A549 treated with AZD9567 at 1 μM for 4 hours (cell line): Measurements from ENCODE around the gene NOP56. TPM values are rescaled to one million over a fixed set of nuclear protein-coding genes. Genes with fewer than 3 reads are reported as not detected.

Experiments
- total RNA-seq: library from RNA; stranded (reverse); fragments of 200-300 nt; extraction: Qiagen RNA extraction; gene quantifications from 5 replicates; pipeline ENCODE4 v1.2.3, GENCODE V29; 2022; ENCODE audit not compliant: insufficient read depth

The NOP56 gene
- total RNA-seq: 638 to 714 TPM (median 679 TPM) in 5 replicates

GRCh38 chr20:2651772-2652723 is at the start of gene NOP56:
NOP56 (plus strand) TSS chr20:2652632; CDS start chr20:2652661, 29 bp downstream.

GRCh38 chr20:2663887-2664719 is 11.7 kb downstream of the NOP56 start, which contains the start of gene IDH3B:
IDH3B (minus strand) TSS chr20:2664216; CDS start chr20:2664188, 28 bp downstream.

DNA sequence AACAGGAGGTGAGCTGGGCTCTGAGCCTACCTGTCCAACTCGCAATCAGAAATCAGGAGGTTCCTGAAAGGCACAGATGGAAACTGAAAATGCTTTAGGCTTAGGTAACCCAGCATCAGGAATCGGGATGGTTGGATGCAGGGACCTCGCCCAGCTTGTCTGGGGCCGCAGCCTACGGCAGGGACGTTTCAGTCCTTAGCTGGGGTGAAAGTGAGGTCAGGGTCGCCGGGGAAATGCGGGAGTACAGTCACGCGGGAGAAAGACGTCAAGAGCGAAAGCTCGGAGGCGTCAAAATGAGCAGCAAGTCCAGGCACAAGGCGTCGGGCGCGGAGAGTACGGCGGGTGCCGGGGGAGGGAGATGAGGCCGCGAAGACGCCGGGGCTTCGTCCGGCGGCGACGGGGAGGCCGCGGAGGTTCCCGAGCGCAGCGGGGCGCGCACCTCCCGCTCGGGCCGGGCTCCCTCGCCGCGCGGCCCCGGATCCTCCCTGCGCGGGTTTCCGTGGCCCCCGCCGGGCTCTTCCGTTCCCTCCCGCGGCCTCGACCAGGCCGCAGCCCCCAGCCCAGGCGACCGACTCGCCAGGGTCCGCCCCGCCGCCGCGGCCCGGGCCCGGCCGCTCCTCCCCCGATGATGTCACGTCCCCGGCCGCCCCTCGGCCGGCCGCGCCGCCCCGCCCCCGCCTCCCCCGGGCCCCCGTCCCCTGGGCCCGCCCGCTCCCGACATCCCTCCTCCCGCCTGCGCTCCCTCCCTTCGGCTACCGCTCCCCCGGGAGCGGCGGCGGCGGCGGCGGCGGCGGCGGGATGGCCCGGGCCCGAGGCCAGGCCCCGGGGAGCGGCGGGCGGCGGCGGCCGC is 39.8 kb downstream of the NOP56 start, which contains the start of gene EBF4:
TSS of gene EBF4 (plus strand) at position 745 of the 850 bp plus-strand sequence. CDS start 866 bp downstream, outside the sequence.

Other genes with a start within 250 kb of the NOP56 start
- gene SNRPB, start 181.8 kb upstream of the NOP56 start, total RNA-seq: 782 to 1,063 TPM (median 982 TPM) in 5 replicates
- gene ZNF343, start 143.7 kb upstream of the NOP56 start, total RNA-seq: 11.0 to 14.2 TPM (median 13.4 TPM) in 5 replicates
- not detected in 5 replicates for gene TMC2, start 116.1 kb upstream of the NOP56 start, total RNA-seq
- gene IDH3B, start 11.6 kb downstream of the NOP56 start, total RNA-seq: 131 to 161 TPM (median 133 TPM) in 5 replicates
- 1.00 to 2.9 TPM (median 2.4 TPM) in 5 replicates for gene EBF4, start 40.1 kb downstream of the NOP56 start, total RNA-seq
- not detected in 5 replicates for gene CPXM1, start 148.0 kb downstream of the NOP56 start, total RNA-seq
- gene C20orf141, start 162.4 kb downstream of the NOP56 start, total RNA-seq: 0.27 to 0.40 TPM (median 0.31 TPM) in 3 of 5 replicates, not detected in the others
- not detected in 5 replicates for gene TMEM239, start 163.7 kb downstream of the NOP56 start, total RNA-seq
- gene PCED1A, start 188.0 kb downstream of the NOP56 start, total RNA-seq: 11.6 to 29.8 TPM (median 27.9 TPM) in 5 replicates
- gene VPS16, start 188.1 kb downstream of the NOP56 start, total RNA-seq: 20.7 to 38.2 TPM (median 34.8 TPM) in 5 replicates
- 36.7 to 64.3 TPM (median 42.1 TPM) in 5 replicates for gene PTPRA, start 220.8 kb downstream of the NOP56 start, total RNA-seq